PC-3 (cell line): ENCODE data around the gene PTPA. TPM values are rescaled to one million over a fixed set of nuclear protein-coding genes. Genes with fewer than 3 reads are reported as not detected.
"Not testable (repeated sequence)": the region's sequence is repeated elsewhere in the genome, so short reads cannot be mapped to it uniquely, and the experiment has no call there.

ENCODE experiments used
- ATAC-seq: fragments of 200-7000 bp; cut with Tn5 transposase; 2 replicates; pipeline ENCODE4 v1.9.1; 2020; ENCODE audit warnings: mild to moderate bottlenecking, moderate library complexity
- BruUV-seq: library from RNA; stranded (reverse); fragments of 400-500 nt; replicated peaks from 2 replicates; lab custom pipeline; 2021; lab: Mats Ljungman, UMichigan
- CTCF ChIA-PET: fragments of 300-600 bp; sonication (Branson Sonifier 250); formaldehyde crosslinking; loops from one replicate; lab custom pipeline; 2022; ENCODE audit warnings: antibody characterized with exemption; lab: Charles Lee
- POLR2A ChIA-PET: fragments of 300-600 bp; sonication (Branson Sonifier 250); formaldehyde crosslinking; loops from one replicate; lab custom pipeline; 2022; ENCODE audit warnings: antibody characterized with exemption; ENCODE audit not compliant: unreplicated experiment; lab: Charles Lee
- DNase-seq: peaks from one replicate; pipeline ENCODE4 v3.0.0-alpha.2; 2015
- H2AFZ ChIP-seq: fragments of 300-600 bp; sonication (generic); 2 replicates; pipeline ENCODE4 v1.6.0; 2016; ENCODE audit warnings: antibody characterized with exemption, low read length
- H3F3A ChIP-seq: fragments of 300-600 bp; sonication (generic); one replicate; pipeline ENCODE4 v1.6.0; 2017; ENCODE audit warnings: antibody characterized with exemption, low read length, control low read depth, mild to moderate bottlenecking; ENCODE audit not compliant: unreplicated experiment
- H3K27ac ChIP-seq: fragments of 300-600 bp; sonication (generic); 2 replicates; pipeline ENCODE4 v1.5.1; 2016; ENCODE audit warnings: mild to moderate bottlenecking, low read length
- H3K27me3 ChIP-seq: fragments of 300-600 bp; sonication (generic); 2 replicates; pipeline ENCODE4 v1.6.1; 2016; ENCODE audit warnings: low read length, mixed read lengths
- H3K36me3 ChIP-seq: fragments of 300-600 bp; sonication (generic); 2 replicates; pipeline ENCODE4 v1.6.1; 2016; ENCODE audit warnings: low read depth, mixed run types, low read length, mixed read lengths
- H3K4me1 ChIP-seq: fragments of 300-600 bp; sonication (generic); 2 replicates; pipeline ENCODE4 v1.5.1; 2016; ENCODE audit warnings: low read length; ENCODE audit not compliant: insufficient read depth
- H3K4me2 ChIP-seq: fragments of 300-600 bp; sonication (generic); 2 replicates; pipeline ENCODE4 v1.6.0; 2016; ENCODE audit warnings: low read length
- H3K4me3 ChIP-seq: fragments of 300-600 bp; sonication (generic); 2 replicates; pipeline ENCODE4 v1.5.1; 2016; ENCODE audit warnings: mild to moderate bottlenecking, low read length, mixed read lengths
- H3K79me2 ChIP-seq: fragments of 300-600 bp; sonication (generic); 2 replicates; pipeline ENCODE4 v1.6.1; 2017; ENCODE audit warnings: low read length, mixed read lengths
- H3K9ac ChIP-seq: fragments of 300-600 bp; sonication (generic); 2 replicates; pipeline ENCODE4 v1.6.0; 2016; ENCODE audit warnings: mild to moderate bottlenecking, low read length
- H3K9me2 ChIP-seq: fragments of 300-600 bp; sonication (generic); replicated peaks from 2 replicates; pipeline ENCODE4 v1.6.1; 2016; ENCODE audit warnings: mixed run types, low read length, mixed read lengths
- H3K9me3 ChIP-seq: fragments of 300-600 bp; sonication (generic); 2 replicates; pipeline ENCODE4 v1.6.1; 2016; ENCODE audit warnings: low read length, mixed read lengths
- H4K20me1 ChIP-seq: fragments of 300-600 bp; sonication (generic); 2 replicates; pipeline ENCODE4 v1.6.1; 2016; ENCODE audit warnings: low read length, mixed read lengths
- CTCF ChIP-seq: fragments of 300-600 bp; sonication (generic); conservative IDR thresholded peaks from 2 replicates; pipeline ENCODE4 v1.5.1; 2017; ENCODE audit warnings: antibody characterized with exemption, low read depth, mild to moderate bottlenecking, low read length
- EZH2 ChIP-seq: fragments of 300-600 bp; sonication (generic); IDR thresholded peaks from one replicate; pipeline ENCODE4 v1.6.1; 2017; ENCODE audit warnings: antibody characterized with exemption, mild to moderate bottlenecking, low read length; ENCODE audit not compliant: unreplicated experiment
- EZH2phosphoT487 ChIP-seq: fragments of 300-600 bp; sonication (generic); IDR thresholded peaks from 2 replicates; pipeline ENCODE4 v1.6.1; 2018; ENCODE audit warnings: mild to moderate bottlenecking, antibody characterized with exemption, low read length, borderline replicate concordance
- intact Hi-C: fragments of 100-400 bp; cut with micrococcal nuclease; formaldehyde crosslinking; loops from 2 replicates; pipeline ENCODE4 v1.9.0; 2023
- total RNA-seq: library from RNA; depleted of rRNA; stranded (reverse); fragments of >200 nt; gene quantifications from 2 replicates; pipeline ENCODE4 v1.2.3, GENCODE V29; 2014

PTPA gene
- total RNA-seq, 1 experiment from 2014 or later = 138 TPM

GRCh38 chr9:129111528-129112151, 425 bp downstream of the PTPA start:
- H4K20me1 ChIP-seq = no peaks in the 10 kb centered on the region
- peak overlapping the region; percentile 78 for H3K4me3 ChIP-seq
- no TSS peak for BruUV-seq
- H3K4me1 ChIP-seq = peaks cover 12% of the 10 kb centered on the region
- peak overlapping the region; percentile 99 for H3K4me2 ChIP-seq
- peak overlapping the region; percentile 86 for H3K9ac ChIP-seq
- no peaks in the 10 kb centered on the region for H3K27me3 ChIP-seq
- no peaks in the 10 kb centered on the region for H3K36me3 ChIP-seq
- peak; percentile 27 for ATAC-seq
- no peaks in the 10 kb centered on the region for H3F3A ChIP-seq
- H3K9me2 ChIP-seq = no peaks in the 10 kb centered on the region
- H3K79me2 ChIP-seq = peaks cover 50% of the 10 kb centered on the region
- DNase-seq = peak; percentile 39
- H2AFZ ChIP-seq = peak overlapping the region; percentile 85
- H3K27ac ChIP-seq = peak overlapping the region; percentile 71
- CTCF ChIA-PET = interaction anchor here (1.0 to 1.2 kb wide), 2 partner anchors 20 to 83 kb away, joined by 3 to 5 read pairs; partner anchors contain the start of gene SH3GLB2
- no peaks in the 10 kb centered on the region for H3K9me3 ChIP-seq
- POLR2A ChIA-PET = interaction anchor here (0.6 kb wide), 1 partner anchor 62 kb away, joined by 10 read pairs; no protein-coding TSS in a partner anchor
- intact Hi-C loops = loop anchor here (2.0 kb wide), 1 partner anchor 31 kb away; the partner anchor contains the start of gene DOLPP1
- no peak for TF ChIP-seq EZH2
- TF ChIP-seq CTCF = no peak
- TF ChIP-seq EZH2phosphoT487 = no peak

GRCh38 chr9:129112526-129112925, 1.3 kb downstream of the PTPA start:
- H3K27ac ChIP-seq, H3K9me2 ChIP-seq, H3K27me3 ChIP-seq, POLR2A ChIA-PET, H4K20me1 ChIP-seq, H3F3A ChIP-seq, BruUV-seq, intact Hi-C loops, H2AFZ ChIP-seq, H3K9me3 ChIP-seq, H3K36me3 ChIP-seq, ATAC-seq, DNase-seq: not testable (repeated sequence)
- peak overlapping the region; percentile 78 for H3K4me3 ChIP-seq
- H3K4me1 ChIP-seq = peaks cover 11% of the 10 kb centered on the region
- H3K9ac ChIP-seq = peak overlapping the region; percentile 86
- peak overlapping the region; percentile 99 for H3K4me2 ChIP-seq
- peaks cover 59% of the 10 kb centered on the region for H3K79me2 ChIP-seq
- CTCF ChIA-PET = interaction anchor here (1.2 kb wide), 1 partner anchor 19 kb away, joined by 5 read pairs; no protein-coding TSS in a partner anchor

- Histone ChIP-seq H3K79me2 (peaks cover 67% of the 10 kb centered on the region), H3K36me3 (no peaks in the 10 kb centered on the region), H3F3A (no peaks in the 10 kb centered on the region), H3K4me2 (no peak overlapping the region), H4K20me1 (no peaks in the 10 kb centered on the region), H3K9me2 (no peaks in the 10 kb centered on the region), H3K9ac (no peak overlapping the region), H3K9me3 (no peaks in the 10 kb centered on the region), H3K4me3 (no peak overlapping the region), H3K27me3 (no peaks in the 10 kb centered on the region), H2AFZ (no peak overlapping the region), H3K27ac (no peak overlapping the region), H3K4me1 (peaks cover 7% of the 10 kb centered on the region; the same call in 1 of the 2 replicates)
- TF ChIP-seq EZH2 = no peak
- no peak for TF ChIP-seq EZH2phosphoT487
- TF ChIP-seq CTCF = no peak
- ChIA-PET CTCF (no interaction called here), POLR2A (no interaction called here)
- ATAC-seq (no peak), DNase-seq (no peak)
- intact Hi-C loops = no loop called here
- no TSS peak for BruUV-seq
These were observed 2.6 kb downstream of the PTPA start for GRCh38 chr9:129113645-129114304.
